Bronchial epithelial cell (primary cell): ENCODE measurements around the gene CABP4. TPM values are rescaled to one million over a fixed set of nuclear protein-coding genes. Genes with fewer than 3 reads are reported as not detected.
"Not testable (repeated sequence)": the region's sequence is repeated elsewhere in the genome, so short reads cannot be mapped to it uniquely, and the experiment has no call there.

Experiments used
- DNase-seq: peaks from one replicate; pipeline ENCODE4 v3.0.0-alpha.2; 2010; ENCODE audit warnings: low read depth
- FAIRE-seq: peaks from 2 replicates; lab custom pipeline; 2011; peaks lifted over from hg19 to GRCh38; lab: Jason Lieb, UNC
- H3K27me3 ChIP-seq: 2 replicates; pipeline ENCODE4 v1.5.1; 2011; ENCODE audit warnings: low read length; ENCODE audit not compliant: control insufficient read depth, insufficient read depth
- H3K36me3 ChIP-seq: 2 replicates; pipeline ENCODE4 v1.5.1; 2011; ENCODE audit warnings: low read length; ENCODE audit not compliant: control insufficient read depth, insufficient read depth
- H3K4me3 ChIP-seq: 2 replicates; pipeline ENCODE4 v1.5.1; 2011; ENCODE audit warnings: mild to moderate bottlenecking, low read depth, low read length, control low read depth
- CTCF ChIP-seq: IDR thresholded peaks from 2 replicates; pipeline ENCODE4 v1.5.1; 2011; ENCODE audit warnings: mild to moderate bottlenecking, moderate library complexity, low read length, control low read depth, inconsistent platforms; ENCODE audit not compliant: insufficient read depth, severe bottlenecking
- total RNA-seq: library from RNA; depleted of rRNA; stranded (reverse); fragments of >200 nt; gene quantifications from 2 replicates; pipeline ENCODE4 v1.2.1, GENCODE V29; 2014

CABP4 gene
- total RNA-seq, 1 donor from 2014 or later, result not detected

- FAIRE-seq, result no peak
- TF ChIP-seq CTCF, result no peak
- no peak overlapping the region for H3K4me3 ChIP-seq
- H3K36me3 ChIP-seq, result peaks cover 7% of the 10 kb centered on the region
- no peaks in the 10 kb centered on the region for H3K27me3 ChIP-seq
- DNase-seq, result peak; percentile 60
Measured at GRCh38 chr11:67463680-67464410, 8.7 kb downstream of the CABP4 start.

- TF ChIP-seq CTCF, result no peak
- Histone ChIP-seq H3K36me3 (peaks cover 7% of the 10 kb centered on the region), H3K27me3 (no peaks in the 10 kb centered on the region), H3K4me3 (peak overlapping the region; percentile 62)
- peak; percentile 83 for DNase-seq
- FAIRE-seq, result no peak
Measured at GRCh38 chr11:67464411-67465188, 9.4 kb downstream of the CABP4 start.

- DNase-seq (peak; percentile 48), FAIRE-seq (no peak)
Measured at GRCh38 chr11:67465189-67465510, 10.0 kb downstream of the CABP4 start.

GRCh38 chr11:67465530-67465929, 10.4 kb downstream of the CABP4 start:
- H3K4me3 ChIP-seq, result peak overlapping the region; percentile 62
- not testable (repeated sequence) for H3K36me3 ChIP-seq, FAIRE-seq, H3K27me3 ChIP-seq
- peak; percentile 50 for DNase-seq

More at GRCh38 chr11:67465189-67465510, 10.0 kb downstream of the CABP4 start:
- Histone ChIP-seq H3K4me3 (peak overlapping the region; percentile 62), H3K27me3 (no peaks in the 10 kb centered on the region), H3K36me3 (peaks cover 7% of the 10 kb centered on the region)
- no peak for TF ChIP-seq CTCF

GRCh38 chr11:67466367-67466766, 11.2 kb downstream of the CABP4 start:
- DNase-seq (no peak), FAIRE-seq (no peak)
- no peak for TF ChIP-seq CTCF
- Histone ChIP-seq H3K4me3 (no peak overlapping the region), H3K36me3 (peaks cover 7% of the 10 kb centered on the region), H3K27me3 (no peaks in the 10 kb centered on the region)

- DNase-seq (no peak), FAIRE-seq (no peak)
- H3K36me3 ChIP-seq, result peaks cover 7% of the 10 kb centered on the region
- H3K27me3 ChIP-seq, result no peaks in the 10 kb centered on the region
- no peak for TF ChIP-seq CTCF
- peak overlapping the region; percentile 90 for H3K4me3 ChIP-seq
Measured at GRCh38 chr11:67466962-67467771, 12.0 kb downstream of the CABP4 start.
